SJCRH30 (cell line): ENCODE data around the gene SCO1. TPM values are rescaled to one million over a fixed set of nuclear protein-coding genes. Genes with fewer than 3 reads are reported as not detected.
A peak's percentile ranks its signal among the peaks of the same experiment; 100 is the strongest.

ENCODE experiments used
- DNase-seq, 2 experiments: peaks; one replicate each; pipeline ENCODE4 v3.0.0-alpha.2; 2015 to 2020
- H3K27ac ChIP-seq: fragments of 250-450 bp; sonication (Bioruptor Pico); 2 replicates; pipeline ENCODE4 v1.5.1; 2020; ENCODE audit warnings: mild to moderate bottlenecking, moderate library complexity
- H3K27me3 ChIP-seq: fragments of 250-450 bp; sonication (Bioruptor Pico); 2 replicates; pipeline ENCODE4 v1.5.1; 2020; ENCODE audit warnings: mild to moderate bottlenecking, moderate library complexity
- H3K36me3 ChIP-seq: fragments of 250-450 bp; sonication (Bioruptor Pico); 2 replicates; pipeline ENCODE4 v1.5.1; 2020; ENCODE audit warnings: mild to moderate bottlenecking, moderate library complexity
- H3K4me1 ChIP-seq: fragments of 250-450 bp; sonication (Bioruptor Pico); 2 replicates; pipeline ENCODE4 v1.5.1; 2020; ENCODE audit warnings: mild to moderate bottlenecking, moderate library complexity
- H3K4me3 ChIP-seq: fragments of 250-450 bp; sonication (Bioruptor Pico); 2 replicates; pipeline ENCODE4 v1.5.1; 2020; ENCODE audit warnings: mild to moderate bottlenecking, moderate library complexity
- H3K9me3 ChIP-seq: fragments of 250-450 bp; sonication (Bioruptor Pico); replicated peaks from 2 replicates; pipeline ENCODE4 v1.5.1; 2020; ENCODE audit warnings: mild to moderate bottlenecking, moderate library complexity
- total RNA-seq: library from RNA; depleted of rRNA; stranded (reverse); fragments of >200 nt; shearing (Covaris generic); gene quantifications from 2 replicates; pipeline ENCODE4 v1.2.3, GENCODE V29; 2014; rRNA removed

Gene SCO1
- total RNA-seq = 28.5 and 29.5 TPM in 2 replicates

GRCh38 chr17:10697092-10698081 lies at the start of gene SCO1, which contains the start of gene ADPRM:
TSS of gene SCO1 (minus strand) at chr17:10697533. CDS start at chr17:10697507, 26 bp downstream.
TSS of gene ADPRM (plus strand) at chr17:10697594. CDS start at chr17:10704927, 7,333 bp downstream.
- peaks cover 3% of the 10 kb centered on the region for H3K4me1 ChIP-seq
- peaks cover 15% of the 10 kb centered on the region for H3K36me3 ChIP-seq
- peak; percentile 91 to 92 for DNase-seq
- peak within 1 kb of the TSS; percentile 59 for H3K27ac ChIP-seq
- H3K4me3 ChIP-seq = peak within 1 kb of the TSS; percentile 85
- no peaks in the 10 kb centered on the region for H3K27me3 ChIP-seq
- no peaks in the 10 kb centered on the region for H3K9me3 ChIP-seq

GRCh38 chr17:10745231-10745630 lies 47.9 kb upstream of the SCO1 start:
- H3K27ac ChIP-seq = no peak overlapping the region
- no peak for DNase-seq
- H3K9me3 ChIP-seq = no peaks in the 10 kb centered on the region
- H3K4me1 ChIP-seq = no peaks in the 10 kb centered on the region
- H3K36me3 ChIP-seq = no peaks in the 10 kb centered on the region
- H3K4me3 ChIP-seq = no peak overlapping the region
- no peaks in the 10 kb centered on the region; the same call in 1 of the 2 replicates for H3K27me3 ChIP-seq

GRCh38 chr17:10744501-10745000 lies 47.2 kb upstream of the SCO1 start:
- no peak for DNase-seq
- Histone ChIP-seq H3K27ac (no peak overlapping the region), H3K4me3 (no peak overlapping the region), H3K9me3 (no peaks in the 10 kb centered on the region), H3K36me3 (no peaks in the 10 kb centered on the region), H3K4me1 (no peaks in the 10 kb centered on the region), H3K27me3 (no peaks in the 10 kb centered on the region; the same call in 1 of the 2 replicates)

- no peak for DNase-seq
- Histone ChIP-seq H3K27ac (no peak overlapping the region), H3K9me3 (no peaks in the 10 kb centered on the region), H3K36me3 (no peaks in the 10 kb centered on the region), H3K4me1 (no peaks in the 10 kb centered on the region), H3K27me3 (no peaks in the 10 kb centered on the region; the same call in 1 of the 2 replicates), H3K4me3 (no peak overlapping the region)
These were observed 46.1 kb upstream of the SCO1 start for GRCh38 chr17:10743316-10744009.

GRCh38 chr17:10742431-10742830 lies 45.1 kb upstream of the SCO1 start:
- H3K27ac ChIP-seq = no peak overlapping the region
- H3K4me3 ChIP-seq = no peak overlapping the region
- H3K4me1 ChIP-seq = no peaks in the 10 kb centered on the region
- H3K9me3 ChIP-seq = no peaks in the 10 kb centered on the region
- H3K36me3 ChIP-seq = no peaks in the 10 kb centered on the region
- no peaks in the 10 kb centered on the region; the same call in 1 of the 2 replicates for H3K27me3 ChIP-seq
- no peak for DNase-seq

- no peaks in the 10 kb centered on the region for H3K4me1 ChIP-seq
- H3K9me3 ChIP-seq = no peaks in the 10 kb centered on the region
- DNase-seq = no peak
- H3K4me3 ChIP-seq = no peak overlapping the region
- H3K36me3 ChIP-seq = no peaks in the 10 kb centered on the region
- H3K27ac ChIP-seq = no peak overlapping the region
- no peaks in the 10 kb centered on the region; the same call in 1 of the 2 replicates for H3K27me3 ChIP-seq
These were observed 44.2 kb upstream of the SCO1 start for GRCh38 chr17:10741416-10742135.

- Histone ChIP-seq H3K4me3 (no peak overlapping the region), H3K9me3 (no peaks in the 10 kb centered on the region), H3K27me3 (no peaks in the 10 kb centered on the region; the same call in 1 of the 2 replicates), H3K27ac (no peak overlapping the region), H3K4me1 (no peaks in the 10 kb centered on the region), H3K36me3 (no peaks in the 10 kb centered on the region)
- peak in 1 of 2 experiments; percentile 11 for DNase-seq
These were observed 42.1 kb upstream of the SCO1 start for GRCh38 chr17:10739386-10739785.

- Histone ChIP-seq H3K27ac (no peak overlapping the region), H3K27me3 (no peaks in the 10 kb centered on the region; the same call in 1 of the 2 replicates), H3K4me3 (no peak overlapping the region), H3K36me3 (no peaks in the 10 kb centered on the region), H3K9me3 (no peaks in the 10 kb centered on the region), H3K4me1 (no peaks in the 10 kb centered on the region)
- no peak for DNase-seq
These were observed 41.4 kb upstream of the SCO1 start for GRCh38 chr17:10738521-10739258.

- no peak overlapping the region for H3K4me3 ChIP-seq
- DNase-seq = no peak
- H3K4me1 ChIP-seq = no peaks in the 10 kb centered on the region
- H3K36me3 ChIP-seq = no peaks in the 10 kb centered on the region
- no peak overlapping the region for H3K27ac ChIP-seq
- H3K9me3 ChIP-seq = no peaks in the 10 kb centered on the region
- H3K27me3 ChIP-seq = no peaks in the 10 kb centered on the region; the same call in 1 of the 2 replicates
These were observed 40.4 kb upstream of the SCO1 start for GRCh38 chr17:10737736-10738135.

DNA sequence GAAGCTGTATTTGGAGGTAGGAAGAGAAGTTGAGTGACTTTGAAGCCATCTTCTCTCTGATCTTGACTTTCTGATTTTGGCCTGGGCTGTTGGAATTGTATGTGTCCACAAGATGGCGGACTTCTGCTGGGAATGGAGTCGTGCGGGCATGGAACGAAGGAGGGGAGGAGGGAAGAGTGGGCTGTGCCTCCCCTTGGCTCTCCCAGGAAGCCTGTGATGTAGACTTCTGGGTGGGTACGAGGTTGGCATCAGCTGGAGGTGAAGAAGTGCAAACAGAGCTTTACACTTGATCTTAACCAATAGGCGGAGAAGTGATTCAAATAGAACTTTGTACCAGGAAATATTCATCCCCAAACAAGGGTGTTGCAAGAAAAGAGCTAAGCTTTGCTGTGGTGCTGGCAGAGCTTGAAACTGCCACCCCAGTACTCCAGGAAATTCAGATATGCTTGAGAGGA lies 39.9 kb upstream of the SCO1 start:
- Histone ChIP-seq H3K36me3 (no peaks in the 10 kb centered on the region), H3K9me3 (no peaks in the 10 kb centered on the region), H3K4me3 (no peak overlapping the region), H3K27me3 (no peaks in the 10 kb centered on the region; the same call in 1 of the 2 replicates), H3K27ac (no peak overlapping the region), H3K4me1 (no peaks in the 10 kb centered on the region)
- DNase-seq = peak; percentile 35 to 60

DNA sequence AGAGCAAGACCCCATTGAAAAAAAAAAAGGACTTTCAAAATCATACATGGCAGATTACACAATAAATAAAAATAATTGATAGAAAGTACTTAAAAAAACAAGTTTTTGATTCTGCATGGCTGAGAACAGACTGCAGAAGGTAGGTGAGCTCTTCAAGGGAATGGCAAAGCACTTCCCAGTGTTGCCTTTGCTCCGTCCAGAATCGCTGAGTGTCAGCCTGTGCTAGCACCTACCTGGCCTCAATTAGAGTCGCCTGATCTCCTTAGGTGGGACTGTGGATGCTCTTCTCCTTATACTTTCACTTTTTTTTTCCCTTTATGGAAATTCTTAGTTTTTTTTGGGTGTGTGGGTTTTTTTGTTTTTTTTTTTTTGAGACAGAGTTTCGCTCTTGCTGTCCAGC lies 38.5 kb upstream of the SCO1 start:
- no peaks in the 10 kb centered on the region for H3K9me3 ChIP-seq
- DNase-seq = no peak
- no peak overlapping the region for H3K4me3 ChIP-seq
- H3K36me3 ChIP-seq = no peaks in the 10 kb centered on the region
- no peaks in the 10 kb centered on the region for H3K4me1 ChIP-seq
- no peaks in the 10 kb centered on the region; the same call in 1 of the 2 replicates for H3K27me3 ChIP-seq
- H3K27ac ChIP-seq = no peak overlapping the region

GRCh38 chr17:10735251-10735650 lies 37.9 kb upstream of the SCO1 start:
- H3K27me3 ChIP-seq = no peaks in the 10 kb centered on the region; the same call in 1 of the 2 replicates
- no peak for DNase-seq
- no peaks in the 10 kb centered on the region for H3K9me3 ChIP-seq
- no peak overlapping the region for H3K27ac ChIP-seq
- H3K4me3 ChIP-seq = no peak overlapping the region
- no peaks in the 10 kb centered on the region for H3K4me1 ChIP-seq
- H3K36me3 ChIP-seq = no peaks in the 10 kb centered on the region

DNA sequence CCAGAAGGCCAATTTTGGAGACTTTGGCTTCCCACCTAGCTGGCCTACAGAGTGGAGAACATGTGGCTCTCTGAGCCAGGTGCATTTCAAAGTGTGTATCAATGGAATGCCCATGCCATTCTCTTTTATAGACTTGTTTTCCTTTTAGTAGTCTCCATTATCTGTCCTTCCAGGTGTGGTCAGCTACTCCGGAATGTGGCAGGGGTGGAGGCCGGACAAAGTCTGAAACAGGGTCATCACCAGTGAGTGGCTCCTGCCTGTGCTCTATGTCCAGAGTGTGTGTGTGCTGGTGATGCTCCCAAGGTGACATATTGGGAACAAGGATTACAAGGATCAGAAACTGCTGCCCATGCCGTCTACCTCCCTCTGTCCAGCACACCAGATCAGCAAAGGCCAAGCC lies 36.3 kb upstream of the SCO1 start:
- no peak for DNase-seq
- Histone ChIP-seq H3K36me3 (no peaks in the 10 kb centered on the region), H3K4me1 (no peaks in the 10 kb centered on the region), H3K27me3 (no peaks in the 10 kb centered on the region), H3K4me3 (no peak overlapping the region), H3K27ac (no peak overlapping the region), H3K9me3 (no peaks in the 10 kb centered on the region)
